ENCODE measurements around the gene NTM.

NTM gene

DNA sequence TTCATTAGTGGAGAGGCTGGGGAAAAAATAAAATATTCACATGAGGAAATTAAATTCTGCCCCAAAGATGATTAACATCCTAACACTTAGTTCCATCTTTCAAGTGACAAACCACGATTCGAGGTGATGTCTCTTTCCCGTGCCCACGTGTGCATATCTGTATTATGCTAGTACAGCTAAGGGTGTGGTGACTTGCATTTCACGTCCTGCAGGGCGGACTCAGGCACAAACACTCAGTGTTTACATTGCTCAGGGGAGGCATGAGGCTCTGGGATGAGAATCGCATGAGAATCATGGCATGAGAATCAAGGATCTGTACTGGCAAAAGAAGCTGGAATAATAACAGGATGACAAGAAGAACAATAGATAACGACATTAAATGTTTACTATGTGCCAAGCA, 179.4 kb downstream of the NTM start:
- DNase-seq (ENCODE audit: low read depth) = no peak

GRCh38 chr11:131560287-131560686, 189.9 kb downstream of the NTM start:
- no peak for DNase-seq (ENCODE audit: low read depth)

- no peak for DNase-seq (ENCODE audit: low read depth)
Observed at GRCh38 chr11:131561501-131561900, 191.1 kb downstream of the NTM start.

DNA sequence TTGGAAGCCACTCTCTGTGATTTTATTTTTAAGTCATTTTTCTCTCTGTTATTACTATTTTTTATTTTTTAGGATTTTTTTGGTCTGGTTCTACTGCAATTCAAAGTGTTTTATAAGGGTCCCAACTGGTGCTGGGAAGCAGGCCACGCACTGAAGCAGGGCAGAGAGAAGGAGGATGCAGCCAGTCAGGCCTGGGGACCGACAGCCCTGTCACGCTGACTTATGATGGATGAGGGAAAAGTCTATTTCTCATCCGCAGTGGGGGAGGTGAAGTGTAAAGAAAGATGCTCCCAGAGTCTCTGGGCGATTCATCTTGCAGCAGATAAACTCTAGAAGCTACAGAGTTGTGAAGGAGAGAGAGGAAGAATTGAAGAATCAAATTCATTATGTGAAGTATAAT, 191.6 kb downstream of the NTM start:
- DNase-seq (ENCODE audit: low read depth) = no peak

GRCh38 chr11:131568318-131568717, 197.9 kb downstream of the NTM start:
- DNase-seq (ENCODE audit: low read depth) = no peak

DNA sequence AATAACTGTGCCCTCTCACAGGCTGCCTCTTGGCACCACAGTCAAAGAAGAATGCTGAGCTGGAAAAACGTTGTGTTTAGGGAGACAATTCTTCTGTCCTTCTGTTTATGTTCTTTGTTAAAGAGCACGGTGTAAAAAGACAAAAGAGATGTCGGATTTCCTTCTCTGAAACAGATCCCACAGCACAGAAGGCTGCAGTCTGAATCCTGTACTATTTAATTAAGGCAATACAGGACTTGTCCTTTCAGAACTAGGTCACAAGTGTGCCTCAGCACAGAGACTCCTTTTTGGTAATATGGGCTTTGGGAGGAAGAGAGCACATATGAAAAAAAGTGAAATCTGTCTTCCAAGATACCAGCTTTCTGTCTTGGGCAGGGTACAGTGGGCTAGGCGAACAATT, 201.2 kb downstream of the NTM start:
- no peak for DNase-seq (ENCODE audit: low read depth)

DNA sequence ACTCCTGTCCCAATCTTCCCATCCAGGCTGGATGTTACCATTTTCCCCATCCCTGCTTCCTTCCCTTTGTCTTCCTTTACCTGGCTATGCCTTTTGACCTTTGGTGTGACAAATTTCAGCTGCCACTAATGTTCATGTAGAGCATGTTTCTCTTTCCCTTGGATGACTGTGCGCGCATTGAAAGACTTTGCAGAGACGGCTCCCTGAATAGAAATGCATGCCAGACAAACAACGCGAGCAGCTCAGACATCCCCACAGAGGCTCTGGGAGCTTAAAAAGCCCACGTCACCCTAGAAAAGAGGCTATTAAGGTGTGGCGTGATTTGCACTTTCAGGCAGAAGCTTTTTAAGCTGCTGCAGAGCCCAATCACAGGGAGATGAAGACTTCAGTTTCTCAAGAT, 202.0 kb downstream of the NTM start:
- DNase-seq (ENCODE audit: low read depth) = no peak

DNA sequence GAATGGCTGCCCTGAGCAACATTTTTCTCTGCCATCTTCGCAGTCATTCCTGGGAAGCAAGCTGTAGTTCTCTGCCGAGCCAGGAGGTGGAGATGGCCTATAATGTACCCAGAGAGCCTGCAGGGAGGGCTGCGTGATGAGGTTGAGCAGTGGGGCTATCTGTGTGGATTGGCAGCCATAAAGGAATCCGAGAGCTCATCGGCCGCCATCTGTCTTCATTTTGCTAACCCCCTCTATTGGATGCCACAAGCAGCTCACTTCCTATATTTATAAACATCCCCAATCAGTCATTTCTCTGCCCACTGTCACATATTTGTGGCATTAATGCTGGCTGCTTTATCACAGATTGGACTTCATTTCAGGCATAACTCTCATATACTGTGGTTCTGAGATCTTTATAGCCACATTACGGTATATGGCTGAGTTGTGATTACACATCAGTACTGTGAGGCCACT, 209.5 kb downstream of the NTM start:
- DNase-seq (ENCODE audit: low read depth) = no peak

DNA sequence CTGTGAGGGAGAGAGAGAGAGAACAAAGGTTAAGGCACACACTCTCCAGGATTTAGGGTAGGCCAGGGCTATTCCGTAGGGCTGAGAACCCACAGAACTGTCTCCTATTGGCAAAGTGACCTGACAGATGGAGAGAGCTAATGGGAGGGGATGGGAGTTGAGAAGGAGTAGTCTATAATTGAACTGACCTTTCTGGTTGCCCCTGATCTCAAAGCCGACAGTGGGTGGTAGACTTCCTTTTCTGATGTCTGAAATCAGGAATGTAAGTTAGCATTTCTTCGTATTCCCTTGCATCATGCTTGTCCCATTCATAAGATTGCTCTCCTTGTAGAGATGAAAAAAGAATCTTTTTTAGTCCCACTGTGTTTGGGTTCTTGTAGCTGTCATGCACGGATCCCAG, 210.1 kb downstream of the NTM start:
- DNase-seq (ENCODE audit: low read depth) = no peak

DNA sequence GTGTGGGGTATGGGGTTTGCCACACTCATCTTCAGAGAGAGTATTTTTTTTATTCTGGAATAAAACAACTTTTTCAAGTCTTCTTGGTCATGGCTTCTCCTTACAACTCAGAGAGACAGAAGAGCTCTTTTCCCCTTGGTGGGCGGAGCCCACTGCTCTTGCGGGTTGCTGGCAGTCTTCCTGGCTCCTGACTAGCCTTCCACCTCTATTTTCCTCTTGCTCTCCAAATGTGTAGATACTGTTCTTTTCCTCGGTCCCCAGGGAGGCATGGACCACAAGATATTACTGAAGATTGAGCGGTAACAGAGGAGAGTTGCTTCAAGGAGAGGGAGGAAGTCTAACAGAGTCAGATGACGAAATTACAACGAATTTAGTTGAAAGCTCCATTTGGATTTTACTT, 210.6 kb downstream of the NTM start:
- DNase-seq (ENCODE audit: low read depth) = no peak

DNA sequence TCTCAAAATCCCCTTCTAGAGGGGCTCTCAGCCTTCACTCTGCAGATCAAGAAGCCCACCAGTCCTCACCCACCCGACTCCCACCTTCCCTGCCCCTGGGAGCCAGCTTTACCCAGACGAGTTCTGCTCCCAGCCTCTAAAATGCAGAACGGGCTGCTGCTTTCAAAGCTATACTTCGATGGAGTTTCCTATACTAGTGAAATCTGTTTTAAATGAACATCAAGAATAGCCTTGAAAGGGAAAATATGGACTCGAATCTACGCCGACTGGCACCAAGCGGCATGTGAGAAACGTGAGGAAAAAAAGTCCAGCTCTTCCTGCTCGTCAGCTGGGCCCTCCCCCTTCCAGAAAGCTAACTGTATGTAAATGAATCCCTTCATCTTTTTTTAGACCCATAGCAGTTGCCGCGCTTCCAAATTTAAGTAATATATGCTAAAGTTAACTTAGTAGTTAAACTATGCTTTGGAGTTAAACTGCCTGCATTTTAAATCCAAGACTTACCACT, 211.7 kb downstream of the NTM start:
- DNase-seq (ENCODE audit: low read depth) = no peak

DNA sequence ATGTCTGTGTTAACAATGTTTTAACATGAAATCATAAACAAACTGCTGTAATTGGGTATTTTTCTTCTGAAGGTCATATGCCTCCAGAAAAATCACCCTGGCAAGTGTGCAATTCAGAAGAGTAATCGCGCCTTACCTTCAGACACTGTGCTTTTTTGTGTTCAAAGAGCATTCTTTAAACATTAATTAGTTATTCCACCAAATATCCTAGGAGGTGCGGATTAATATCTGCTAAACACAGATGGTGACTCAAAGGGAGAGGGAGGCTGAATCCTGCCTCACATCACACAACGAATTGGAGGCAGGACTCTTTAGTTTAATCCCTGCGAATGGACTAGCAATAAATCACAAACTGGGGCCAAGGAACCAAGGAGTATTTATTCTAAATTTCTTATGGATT, 213.0 kb downstream of the NTM start:
- DNase-seq (ENCODE audit: low read depth) = no peak

- no peak for DNase-seq (ENCODE audit: low read depth)
Observed at GRCh38 chr11:131583938-131584337, 213.5 kb downstream of the NTM start.

DNA sequence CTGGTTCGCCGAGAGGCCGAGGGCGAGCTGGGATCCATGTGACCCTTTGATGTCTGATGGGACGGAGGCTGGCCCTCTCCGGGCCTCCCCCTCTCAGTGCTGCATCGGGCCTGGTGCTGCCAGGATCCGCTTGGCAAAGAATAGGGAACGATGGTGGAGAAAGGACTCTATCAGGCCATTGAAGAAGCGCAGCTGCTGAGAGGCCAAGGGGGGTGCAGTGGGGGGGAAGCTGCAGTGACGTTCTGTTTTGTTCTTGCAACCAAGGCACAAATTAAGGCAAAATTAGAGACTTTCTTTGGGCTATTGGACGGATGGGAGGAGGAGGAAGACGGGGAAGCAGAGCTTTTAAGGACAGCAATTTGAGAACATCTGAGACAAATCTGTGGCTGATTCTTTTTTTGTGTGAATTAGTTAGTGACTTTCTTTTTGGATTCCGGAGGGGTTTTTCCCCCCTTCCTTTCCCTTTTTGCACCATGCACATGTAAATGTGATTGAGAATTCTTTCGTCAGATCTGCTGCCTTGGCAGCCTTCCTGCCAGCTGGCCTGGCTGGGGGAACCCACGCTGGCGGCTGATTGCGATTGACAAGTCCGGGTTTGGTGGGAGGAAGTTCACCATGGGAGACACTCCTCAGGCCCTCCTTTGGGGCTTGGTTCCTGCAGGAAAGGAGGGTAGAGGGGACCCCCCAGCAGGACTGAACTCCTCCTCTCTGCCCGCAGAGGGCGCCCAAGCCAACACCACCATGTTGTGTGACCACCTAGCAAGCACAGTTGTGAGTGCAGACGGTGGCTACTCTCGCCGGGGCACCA, 214.6 kb downstream of the NTM start:
- no peak for DNase-seq (ENCODE audit: low read depth)

DNA sequence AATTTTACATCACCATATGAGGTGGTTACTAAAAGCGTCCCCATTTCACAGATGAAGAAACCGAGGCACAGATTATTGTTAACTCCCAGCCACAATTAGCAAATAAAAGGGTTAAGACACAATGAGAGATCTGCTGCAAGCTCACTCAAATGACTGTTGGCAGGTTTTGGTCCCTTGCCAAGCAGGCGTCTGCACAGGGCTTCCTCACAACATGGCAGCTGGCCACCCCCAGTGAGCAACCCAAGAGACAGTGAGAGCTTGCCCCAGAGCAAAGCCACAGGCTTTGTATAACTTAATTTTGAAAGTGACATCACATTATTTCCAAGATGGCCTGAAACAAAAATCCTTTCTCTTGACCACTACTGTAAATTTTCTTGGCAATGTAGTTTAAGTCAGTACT, 217.6 kb downstream of the NTM start:
- DNase-seq (ENCODE audit: low read depth) = no peak

- no peak for DNase-seq (ENCODE audit: low read depth)
Observed at GRCh38 chr11:131591051-131591461, 220.6 kb downstream of the NTM start.

DNA sequence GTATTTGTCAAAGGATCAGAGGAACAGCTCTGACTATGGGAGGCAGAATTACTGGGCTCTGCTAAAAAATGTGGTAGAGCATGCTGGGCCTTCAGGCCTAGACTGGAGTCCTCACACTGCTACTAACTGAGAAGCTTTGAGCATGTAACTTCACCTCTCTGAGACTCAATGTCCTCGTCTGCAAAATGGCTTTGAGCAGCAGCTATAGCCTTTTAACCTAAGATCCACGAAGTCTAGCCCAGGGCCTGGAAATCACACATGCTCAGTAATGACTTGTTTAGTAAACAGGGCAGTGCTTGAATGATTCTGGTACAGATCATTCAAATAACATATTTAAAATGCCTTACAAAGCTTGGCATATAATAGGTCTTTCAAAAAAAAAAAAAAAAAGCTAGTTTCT, 221.7 kb downstream of the NTM start:
- DNase-seq (ENCODE audit: low read depth) = no peak

DNA sequence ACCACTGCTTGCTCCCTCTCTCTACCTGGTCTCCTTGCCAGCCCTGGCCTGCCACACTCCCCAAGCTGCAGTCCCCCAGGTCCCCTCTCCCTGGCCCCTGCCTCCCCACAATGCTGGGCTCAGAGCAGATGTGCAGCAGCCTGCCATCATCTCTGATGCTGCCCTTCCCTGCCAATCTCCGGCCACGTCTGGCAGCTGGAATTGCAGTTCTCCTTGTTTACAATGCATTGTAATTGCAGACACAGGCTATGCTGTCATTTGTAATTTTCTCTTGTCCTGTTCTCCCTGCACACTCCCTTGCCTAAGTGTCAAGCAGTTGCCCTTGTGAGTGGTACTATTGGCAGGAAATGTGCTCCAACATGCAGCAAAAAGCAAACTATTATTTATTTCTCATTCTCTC, 222.3 kb downstream of the NTM start:
- no peak for DNase-seq (ENCODE audit: low read depth)

DNA sequence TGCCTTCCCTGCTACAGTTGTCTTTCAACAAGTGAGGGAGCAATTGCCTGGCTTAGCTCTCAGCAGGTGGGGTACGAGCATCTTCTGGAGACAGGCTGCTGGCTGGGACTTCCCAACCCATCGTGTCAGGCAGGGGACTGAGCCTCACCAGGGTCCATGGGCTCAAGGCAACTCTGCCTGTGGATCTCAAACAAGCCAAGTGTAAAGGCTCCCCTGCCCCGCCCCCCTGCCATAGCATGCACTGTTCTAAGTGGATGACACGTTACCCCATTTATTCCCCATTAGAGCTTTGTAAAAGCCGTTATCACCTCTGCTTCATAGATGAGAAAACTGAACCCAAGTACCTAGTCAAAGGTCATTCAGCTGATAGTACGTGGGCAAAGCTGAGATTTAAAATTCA, 222.9 kb downstream of the NTM start:
- no peak for DNase-seq (ENCODE audit: low read depth)

- no peak for DNase-seq (ENCODE audit: low read depth)
Observed at GRCh38 chr11:131595797-131596196, 225.4 kb downstream of the NTM start.

DNA sequence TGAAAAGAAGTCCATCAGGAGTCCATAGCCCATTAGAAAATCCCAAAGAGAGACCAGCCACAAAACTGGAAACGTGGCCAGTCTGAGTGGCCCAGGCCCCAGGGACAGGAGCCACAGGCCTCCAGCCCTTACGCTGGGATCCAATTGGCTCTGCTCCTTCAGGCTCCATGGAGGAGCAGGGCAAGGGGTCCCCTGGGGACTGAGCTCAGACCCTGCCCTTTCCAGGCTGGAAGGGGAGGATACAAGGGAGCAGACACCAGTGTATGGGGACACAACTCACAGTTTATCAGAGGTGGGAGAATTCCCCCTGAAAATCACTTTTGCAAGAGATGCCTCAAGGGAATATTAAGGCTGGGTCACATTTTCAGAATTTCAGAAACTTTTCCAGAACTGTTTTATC, 227.5 kb downstream of the NTM start:
- no peak for DNase-seq (ENCODE audit: low read depth)

DNA sequence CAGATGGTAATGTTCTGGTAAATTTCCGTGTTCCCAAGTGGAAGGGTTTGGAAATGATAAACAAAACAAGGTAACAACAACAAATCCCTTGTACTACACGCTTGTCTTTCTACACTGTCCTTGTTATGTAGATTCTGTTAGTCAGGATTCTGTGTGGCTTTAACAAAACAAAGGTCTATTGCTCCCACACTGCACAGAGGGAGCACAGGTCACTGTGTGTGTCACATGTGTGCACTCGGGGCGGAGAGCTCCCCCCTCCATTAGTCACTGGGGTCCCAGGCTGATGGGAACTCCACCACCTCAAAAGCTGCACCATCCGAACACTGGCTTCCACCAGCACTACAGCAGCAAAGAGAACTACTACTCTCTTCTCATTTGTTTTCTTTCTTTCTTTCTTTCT, 227.9 kb downstream of the NTM start:
- no peak for DNase-seq (ENCODE audit: low read depth)

DNA sequence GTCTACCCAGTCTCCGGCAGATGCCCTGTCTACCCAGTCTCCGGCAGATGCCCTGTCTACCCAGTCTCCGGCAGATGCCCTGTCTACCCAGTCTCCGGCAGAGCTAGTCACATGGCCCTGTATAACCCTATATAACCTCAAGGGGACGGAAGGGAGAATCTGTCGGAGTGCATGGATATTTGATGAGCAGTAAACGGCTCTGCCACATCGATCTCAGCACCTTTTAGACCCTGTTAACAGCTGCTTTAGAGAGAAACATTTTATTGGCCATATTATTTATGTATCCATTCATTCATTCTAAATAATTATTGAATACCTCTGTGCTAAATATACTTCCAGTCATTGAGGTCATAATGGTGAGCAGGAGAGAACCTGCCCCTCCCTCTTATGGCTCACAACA, 228.9 kb downstream of the NTM start:
- DNase-seq (ENCODE audit: low read depth) = no peak

GRCh38 chr11:131600628-131601027, 230.2 kb downstream of the NTM start:
- DNase-seq (ENCODE audit: low read depth) = no peak

Data from activated T-helper 9 cell treated with anti-CD3 and anti-CD28 coated beads, Interleukin-2, amount 50 U/mL, for 16 hours (primary cell).